Loucy (cell line): Measurements from ENCODE around the gene TFDP1.

Source experiments
- CTCF ChIP-seq: fragments of 200-600 bp; sonication (generic); conservative IDR thresholded peaks from 2 replicates; pipeline ENCODE4 v1.5.1; 2014; ENCODE audit warnings: mild to moderate bottlenecking, antibody characterized with exemption, low read length
- EZH2phosphoT487 ChIP-seq: fragments of 200-600 bp; IDR thresholded peaks from 2 replicates; pipeline ENCODE4 v1.6.1; 2018; ENCODE audit warnings: antibody characterized with exemption, mild to moderate bottlenecking, moderate library complexity, borderline replicate concordance

GRCh38 chr13:113638806-113639205 lies 54.3 kb downstream of the TFDP1 start:
- TF ChIP-seq CTCF (no peak), EZH2phosphoT487 (no peak)
